HEK293T (cell line): ENCODE results near the gene SLC22A13.

ENCODE experiments used
- BHLHE40 ChIP-seq: fragments of 450-650 bp; IDR thresholded peaks from 2 replicates; pipeline ENCODE4 v1.6.1; 2016; ENCODE audit warnings: mild to moderate bottlenecking, moderate library complexity, borderline replicate concordance
- ELF4 ChIP-seq: fragments of 450-650 bp; IDR thresholded peaks from 2 replicates; pipeline ENCODE4 v1.6.1; 2017; ENCODE audit warnings: antibody characterized with exemption
- FOXA1 ChIP-seq: fragments of 450-650 bp; IDR thresholded peaks from 2 replicates; pipeline ENCODE4 v1.6.1; 2016; ENCODE audit warnings: mild to moderate bottlenecking
- FOXK2 ChIP-seq: fragments of 450-650 bp; IDR thresholded peaks from 2 replicates; pipeline ENCODE4 v1.6.1; 2016; ENCODE audit warnings: mild to moderate bottlenecking
- FOXM1 ChIP-seq: fragments of 450-650 bp; IDR thresholded peaks from 2 replicates; pipeline ENCODE4 v1.6.1; 2017; ENCODE audit warnings: mild to moderate bottlenecking, borderline replicate concordance
- HDGF ChIP-seq: fragments of 450-650 bp; IDR thresholded peaks from 2 replicates; pipeline ENCODE4 v1.6.1; 2017; ENCODE audit warnings: antibody characterized with exemption, borderline replicate concordance
- L3MBTL2 ChIP-seq: fragments of 450-650 bp; conservative IDR thresholded peaks from 2 replicates; pipeline ENCODE4 v1.6.1; 2016; ENCODE audit warnings: mild to moderate bottlenecking
- LEF1 ChIP-seq: fragments of 450-650 bp; IDR thresholded peaks from 2 replicates; pipeline ENCODE4 v1.6.1; 2017; ENCODE audit warnings: mild to moderate bottlenecking, borderline replicate concordance
- NFRKB ChIP-seq: fragments of 450-650 bp; IDR thresholded peaks from 2 replicates; pipeline ENCODE4 v1.6.1; 2016; ENCODE audit warnings: mild to moderate bottlenecking, moderate library complexity
- PKNOX1 ChIP-seq: fragments of 450-650 bp; IDR thresholded peaks from 2 replicates; pipeline ENCODE4 v1.6.1; 2016
- SP1 ChIP-seq: fragments of 450-650 bp; IDR thresholded peaks from 2 replicates; pipeline ENCODE4 v1.6.1; 2017
- SUZ12 ChIP-seq: fragments of 450-650 bp; IDR thresholded peaks from 2 replicates; pipeline ENCODE4 v1.6.1; 2016; ENCODE audit warnings: mild to moderate bottlenecking
- TARDBP ChIP-seq: fragments of 450-650 bp; IDR thresholded peaks from 2 replicates; pipeline ENCODE4 v1.6.1; 2016
- ZNF384 ChIP-seq: fragments of 450-650 bp; IDR thresholded peaks from 2 replicates; pipeline ENCODE4 v1.6.1; 2016

- no peak for TF ChIP-seq FOXK2
- TF ChIP-seq NFRKB, result no peak
- no peak for TF ChIP-seq PKNOX1
- TF ChIP-seq SP1, result no peak
- TF ChIP-seq BHLHE40, result no peak
- no peak for TF ChIP-seq TARDBP
- no peak for TF ChIP-seq FOXA1
- TF ChIP-seq L3MBTL2, result no peak
- no peak for TF ChIP-seq ELF4
- no peak for TF ChIP-seq FOXM1
- TF ChIP-seq SUZ12, result no peak
- TF ChIP-seq HDGF, result no peak
- TF ChIP-seq LEF1, result no peak
- TF ChIP-seq ZNF384, result no peak
Observed at GRCh38 chr3:38229036-38229435, 36.6 kb upstream of the SLC22A13 start.
